Measurements from ENCODE around the gene CDK9.
"Not testable (repeated sequence)": the region's sequence is repeated elsewhere in the genome, so short reads cannot be mapped to it uniquely, and the experiment has no call there.

Gene CDK9

GRCh38 chr9:127780126-127780885 is 5.5 kb upstream of the CDK9 start:
- DNase-seq = no peak

GRCh38 chr9:127780909-127781308 is 4.9 kb upstream of the CDK9 start:
- DNase-seq = not testable (repeated sequence)

GRCh38 chr9:127781806-127782205 is 4.0 kb upstream of the CDK9 start:
- DNase-seq = no peak

DNA sequence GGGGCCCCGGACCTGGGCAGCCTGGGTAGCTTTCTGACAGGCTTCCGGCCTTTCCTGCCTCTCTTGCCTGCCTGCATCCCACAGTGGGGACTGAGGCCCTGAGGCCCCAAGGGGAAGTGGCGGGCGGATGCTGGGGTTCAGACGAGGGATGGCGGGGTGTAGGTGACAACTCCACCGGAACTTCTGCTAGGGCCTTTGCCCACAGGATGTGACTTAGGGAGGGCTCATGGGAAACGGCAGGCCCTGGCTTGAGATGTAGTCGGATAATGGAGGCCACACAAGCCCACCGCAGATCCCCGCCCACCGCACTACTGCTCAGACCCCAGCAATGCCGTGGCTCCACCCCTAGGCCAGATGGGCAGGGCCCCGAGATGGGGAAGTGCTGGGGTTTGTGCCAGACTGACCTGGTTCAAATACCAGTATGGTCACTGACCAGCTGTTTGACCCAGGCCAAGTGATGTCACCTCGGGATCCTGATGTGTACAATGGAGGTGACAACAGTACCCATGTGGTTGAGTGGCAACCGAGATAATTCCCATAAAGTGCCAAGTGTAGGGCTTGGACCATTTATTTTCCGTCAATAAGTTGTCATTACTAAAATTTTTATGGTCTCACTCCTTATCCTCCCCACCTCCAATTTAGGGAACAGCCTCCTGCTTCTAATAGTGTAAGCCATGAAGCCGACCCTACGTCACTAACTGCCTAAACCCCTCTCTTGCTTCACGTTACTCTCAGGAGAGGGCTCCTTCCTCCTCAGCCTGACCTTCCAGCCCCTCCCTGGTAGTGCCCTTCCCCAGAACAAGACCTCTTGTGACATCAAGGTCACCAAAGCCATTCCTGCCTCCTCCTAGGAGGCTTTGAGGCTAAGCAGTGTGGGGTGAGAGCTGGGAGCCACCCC is 2.5 kb upstream of the CDK9 start:
- no peak for DNase-seq

DNA sequence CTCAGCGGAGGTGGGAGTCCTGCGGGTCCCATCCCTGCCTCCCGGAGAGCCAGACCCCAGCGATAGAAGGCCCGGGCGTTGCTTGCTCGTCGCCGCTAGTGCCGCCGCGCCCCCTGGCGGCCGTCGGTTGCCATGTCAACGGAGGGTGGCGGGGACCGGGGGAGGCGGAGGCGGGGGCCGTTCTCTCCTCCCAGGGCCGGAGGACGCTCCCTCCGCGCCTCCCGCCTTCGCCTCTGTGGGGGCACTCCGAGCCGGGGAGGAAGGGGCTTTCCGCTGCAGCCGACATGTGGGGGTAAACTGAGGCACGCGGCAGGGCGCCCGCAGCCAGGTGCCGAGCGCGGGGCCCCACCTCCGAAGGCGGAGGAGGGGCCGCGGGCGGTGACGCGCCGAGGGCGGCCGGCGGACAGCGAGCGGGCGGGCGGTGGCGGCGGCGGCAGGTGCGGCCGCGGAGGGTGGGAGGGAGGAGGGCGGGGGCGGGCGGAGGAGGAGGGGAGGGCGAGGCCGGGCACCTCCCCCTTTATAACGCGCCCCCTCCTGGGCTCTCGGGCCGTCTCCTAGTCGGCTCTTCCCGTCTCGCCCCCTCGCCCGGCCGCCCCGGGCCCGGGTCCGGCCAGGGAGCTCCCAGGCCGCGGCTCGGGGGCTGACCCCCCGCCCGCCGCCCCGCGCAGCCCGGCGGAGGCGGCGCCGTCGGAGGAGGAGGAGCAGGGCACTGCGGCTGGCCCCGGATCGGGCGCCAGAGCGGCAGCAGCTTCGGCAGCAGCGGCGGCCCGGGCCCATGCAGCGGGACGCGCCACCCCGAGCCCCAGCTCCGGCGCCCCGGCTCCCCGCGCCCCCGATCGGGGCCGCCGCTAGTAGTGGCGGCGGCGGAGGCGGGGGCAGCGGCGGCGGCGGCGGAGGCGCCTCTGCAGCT is 556 bp upstream of the CDK9 start:
- peak; percentile 73 for DNase-seq

DNA sequence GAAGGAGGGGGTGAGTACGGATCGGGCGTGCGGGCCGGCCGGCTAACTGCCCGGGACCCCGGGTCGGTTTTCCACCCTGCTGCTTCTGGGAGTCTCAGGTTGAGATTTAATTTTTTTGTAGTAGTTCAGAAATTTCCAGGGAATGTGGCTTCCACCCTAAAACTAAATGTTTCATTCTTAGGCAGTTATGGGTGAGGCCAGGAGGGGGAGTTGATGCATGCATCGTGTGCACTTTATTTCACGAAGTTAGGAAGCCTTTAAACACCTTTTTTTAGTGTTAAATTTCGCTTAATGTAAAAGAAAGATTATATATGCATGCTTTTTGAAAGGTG is 905 bp downstream of the CDK9 start:
- DNase-seq = no peak

DNA sequence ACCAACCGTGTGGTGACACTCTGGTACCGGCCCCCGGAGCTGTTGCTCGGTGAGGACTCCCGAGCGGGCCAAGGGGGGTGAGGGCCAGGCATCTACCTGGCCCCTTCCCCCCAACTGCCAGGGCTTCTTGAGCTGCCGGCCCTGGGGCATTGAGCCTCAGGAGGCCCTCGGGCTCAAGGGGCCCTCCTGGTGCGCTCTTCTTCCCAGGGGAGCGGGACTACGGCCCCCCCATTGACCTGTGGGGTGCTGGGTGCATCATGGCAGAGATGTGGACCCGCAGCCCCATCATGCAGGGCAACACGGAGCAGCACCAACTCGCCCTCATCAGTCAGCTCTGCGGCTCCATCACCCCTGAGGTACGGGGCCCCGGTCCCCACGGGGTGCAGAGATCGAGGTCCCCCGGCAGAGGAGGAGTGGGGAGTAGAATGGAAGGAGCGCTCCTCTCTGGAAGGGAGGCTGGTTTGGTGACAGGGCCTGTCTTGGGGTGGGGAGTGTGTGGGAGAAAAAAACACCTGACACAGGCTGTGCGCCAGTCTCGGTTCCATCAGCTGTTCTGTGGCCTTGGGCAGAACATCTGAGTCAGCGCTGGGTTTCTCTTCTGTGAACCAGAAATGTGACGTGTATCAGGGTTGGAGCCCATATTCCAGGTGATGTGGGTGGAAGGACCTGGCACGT is 2.6 kb downstream of the CDK9 start:
- no peak for DNase-seq

GRCh38 chr9:127789179-127789578 is 3.3 kb downstream of the CDK9 start:
- no peak for DNase-seq

GRCh38 chr9:127790094-127790855 is 4.4 kb downstream of the CDK9 start:
- no peak for DNase-seq

- DNase-seq = no peak
Observed at GRCh38 chr9:127791085-127791484, 5.3 kb downstream of the CDK9 start.

DNA sequence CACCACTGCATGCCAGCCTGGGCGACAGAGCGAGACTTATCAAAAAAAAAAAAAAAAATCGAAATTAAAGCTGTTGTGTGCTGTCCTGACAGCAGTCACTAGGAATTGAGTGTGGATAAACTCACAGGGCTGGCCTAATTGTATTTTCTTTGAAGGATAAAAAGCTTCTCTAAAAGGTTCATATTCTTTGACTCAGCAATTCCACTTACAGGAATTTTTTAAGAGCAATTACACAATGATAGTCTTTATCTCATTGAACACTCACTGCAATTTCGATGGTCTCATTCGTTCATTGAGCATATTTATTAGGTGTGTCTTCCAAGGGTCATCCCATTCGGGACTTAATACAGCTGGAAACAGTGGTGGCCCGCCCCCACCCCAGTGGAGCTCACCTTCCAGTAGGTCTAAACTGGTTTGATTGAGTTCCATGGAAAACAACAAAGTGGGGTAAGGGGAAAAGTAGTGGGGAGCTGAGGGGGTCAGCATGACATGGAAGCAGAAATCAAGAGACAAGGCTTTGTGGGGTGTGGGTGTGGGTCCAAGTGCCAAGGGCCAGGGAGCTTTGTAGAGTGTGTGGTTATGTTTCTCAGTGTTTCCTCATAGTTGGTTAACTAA is 6.7 kb downstream of the CDK9 start:
- DNase-seq = no peak

GRCh38 chr9:127793093-127793708 is 7.4 kb downstream of the CDK9 start:
- no peak for DNase-seq

- no peak for DNase-seq
Observed at GRCh38 chr9:127794001-127794791, 8.4 kb downstream of the CDK9 start.

DNA sequence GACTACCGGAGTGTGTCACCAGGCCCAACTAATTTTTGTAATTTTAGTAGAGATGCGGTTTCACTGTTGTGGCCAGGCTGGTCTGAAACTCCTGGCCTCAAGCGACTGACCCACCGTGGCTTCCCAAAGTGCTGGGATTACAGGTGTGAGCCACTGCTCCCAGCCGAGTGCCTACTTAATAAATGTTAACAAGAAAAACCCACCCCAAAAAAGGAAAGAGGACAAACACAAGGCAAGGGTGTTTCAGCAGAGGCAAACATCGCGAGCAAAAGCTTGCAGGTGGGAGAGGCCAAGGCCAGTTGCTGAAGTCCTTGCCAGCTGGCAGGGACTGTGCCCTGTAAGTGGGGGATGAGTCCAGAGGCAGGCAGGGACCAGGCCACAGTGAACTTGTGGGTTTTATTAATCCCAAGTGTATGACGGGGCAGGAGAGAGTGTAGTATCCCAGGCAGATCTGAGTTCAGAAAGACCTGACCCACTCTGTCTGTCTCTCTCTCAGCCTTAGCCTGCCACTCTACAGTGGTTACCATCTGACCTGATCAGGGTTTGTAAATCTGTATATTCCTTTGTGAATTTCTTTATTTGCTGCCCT is 10.5 kb downstream of the CDK9 start:
- no peak for DNase-seq

- DNase-seq = no peak
Observed at GRCh38 chr9:127796852-127797370, 11.1 kb downstream of the CDK9 start.

- peak; percentile 29 for DNase-seq
Observed at GRCh38 chr9:127801955-127802575, 16.2 kb downstream of the CDK9 start.

DNA sequence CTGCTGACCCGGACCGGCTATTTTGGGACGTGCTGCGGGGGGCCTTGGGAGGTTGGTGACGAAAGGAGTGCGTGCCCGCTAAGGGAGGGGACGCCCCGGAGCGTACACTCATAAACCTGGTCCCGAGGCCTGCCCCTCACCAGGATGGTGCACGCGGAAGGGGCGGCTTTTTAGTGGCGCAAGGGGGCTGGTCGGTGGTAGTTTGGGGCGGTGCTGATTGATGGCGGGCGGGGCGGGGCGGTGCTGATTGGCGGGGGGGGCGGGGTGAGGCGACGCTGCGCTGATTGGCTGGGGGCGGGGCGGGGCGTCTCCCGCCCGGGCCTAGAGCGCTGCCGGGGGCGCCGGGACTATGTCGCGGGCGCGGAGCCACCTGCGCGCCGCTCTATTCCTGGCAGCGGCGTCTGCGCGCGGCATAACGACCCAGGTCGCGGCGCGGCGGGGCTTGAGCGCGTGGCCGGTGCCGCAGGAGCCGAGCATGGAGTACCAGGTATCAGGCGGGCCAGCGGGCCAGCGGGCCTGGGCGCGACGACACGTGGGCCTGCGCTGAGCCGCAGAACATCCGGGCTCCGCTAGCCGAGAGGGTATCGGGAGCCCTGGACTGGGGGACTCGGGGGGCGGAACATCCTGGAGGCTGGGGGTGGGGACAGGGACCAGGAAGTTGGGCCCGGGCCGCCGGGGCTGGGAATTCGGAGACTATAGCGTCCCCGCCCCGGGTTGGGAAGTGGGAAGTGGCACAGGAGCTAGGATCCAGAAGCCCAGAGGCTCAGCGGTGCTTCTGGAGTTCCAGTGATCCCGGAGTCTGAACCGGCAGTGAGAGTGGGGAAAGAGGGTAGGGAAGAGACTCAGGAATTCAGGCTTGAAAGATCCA is 17.0 kb downstream of the CDK9 start, which contains the start of gene FPGS:
Gene FPGS (plus strand): TSS at position 307 of the 868 bp plus-strand sequence. CDS start 43 bp downstream, at position 350.
- DNase-seq = peak; percentile 92
